GM18502 (cell line): Measurements from ENCODE around the gene PEBP1.
A peak's percentile ranks its signal among the peaks of the same experiment; 100 is the strongest.
"Not testable (repeated sequence)": the region's sequence is repeated elsewhere in the genome, so short reads cannot be mapped to it uniquely, and the experiment has no call there.

ENCODE experiments used
- ATAC-seq: cut with Tn5 transposase; IDR thresholded peaks from one replicate; pipeline ENCODE4 v1.9.1; 2021; ENCODE audit warnings: mild to moderate bottlenecking; ENCODE audit not compliant: unreplicated experiment, poor library complexity

The PEBP1 gene

DNA sequence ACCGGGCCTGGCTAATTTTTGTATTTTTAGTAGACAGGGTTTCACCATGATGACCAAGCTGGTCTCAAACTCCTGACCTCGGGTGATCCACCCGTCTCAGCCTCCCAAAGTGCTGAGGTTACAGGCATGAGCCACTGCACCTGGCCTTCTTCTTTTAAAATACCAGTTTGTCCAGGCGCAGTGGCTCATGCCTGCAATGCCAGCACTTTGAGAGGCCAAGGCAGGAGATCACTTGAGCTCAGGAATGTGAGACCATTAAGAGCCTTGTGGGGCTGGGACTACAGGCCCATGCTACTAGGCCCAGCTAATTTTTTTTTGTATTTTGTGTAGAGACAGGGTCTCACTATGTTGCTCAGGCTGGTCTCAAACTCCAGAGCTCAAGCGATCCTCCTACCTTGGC lies 8.1 kb upstream of the PEBP1 start:
- no peak for ATAC-seq

DNA sequence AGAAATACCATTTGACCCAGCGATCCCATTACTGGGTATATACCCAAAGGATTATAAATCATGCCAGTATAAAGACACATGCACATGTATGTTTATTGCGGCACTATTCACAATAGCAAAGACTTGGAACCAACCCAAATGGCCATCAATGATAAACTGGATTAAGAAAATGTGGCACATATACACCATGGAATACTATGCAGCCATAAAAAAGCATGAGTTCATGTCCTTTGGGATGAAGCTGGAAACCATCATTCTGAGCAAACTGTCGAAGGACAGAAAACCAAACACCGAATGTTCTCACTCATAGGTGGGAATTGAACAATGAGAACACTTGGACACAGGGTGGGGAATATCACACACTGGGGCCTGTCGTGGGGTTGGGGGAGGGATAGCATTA lies 6.5 kb upstream of the PEBP1 start:
- not testable (repeated sequence) for ATAC-seq

DNA sequence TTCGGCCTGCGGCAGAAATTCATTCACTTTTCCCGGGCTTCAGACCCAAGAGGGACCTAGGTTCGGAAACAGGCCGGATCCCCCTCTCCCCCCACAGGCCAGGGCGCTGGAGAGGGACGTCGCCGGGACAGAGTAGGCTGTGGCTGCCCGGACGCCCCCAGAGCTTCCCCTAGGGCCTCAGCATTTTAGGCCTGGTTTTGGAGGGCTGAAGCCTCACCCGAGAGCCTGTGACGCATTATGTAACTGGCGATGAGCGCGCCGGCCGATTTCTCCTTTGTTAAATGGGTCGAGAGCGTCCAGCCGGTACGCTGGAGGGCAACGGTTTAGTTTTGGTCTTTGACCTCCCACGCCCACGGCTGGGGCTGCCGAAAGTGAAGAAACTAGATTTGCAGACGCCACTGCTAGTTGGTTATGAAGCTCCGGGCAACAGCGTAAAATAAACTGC lies 657 bp downstream of the PEBP1 start:
- ATAC-seq, result peak; percentile 35

DNA sequence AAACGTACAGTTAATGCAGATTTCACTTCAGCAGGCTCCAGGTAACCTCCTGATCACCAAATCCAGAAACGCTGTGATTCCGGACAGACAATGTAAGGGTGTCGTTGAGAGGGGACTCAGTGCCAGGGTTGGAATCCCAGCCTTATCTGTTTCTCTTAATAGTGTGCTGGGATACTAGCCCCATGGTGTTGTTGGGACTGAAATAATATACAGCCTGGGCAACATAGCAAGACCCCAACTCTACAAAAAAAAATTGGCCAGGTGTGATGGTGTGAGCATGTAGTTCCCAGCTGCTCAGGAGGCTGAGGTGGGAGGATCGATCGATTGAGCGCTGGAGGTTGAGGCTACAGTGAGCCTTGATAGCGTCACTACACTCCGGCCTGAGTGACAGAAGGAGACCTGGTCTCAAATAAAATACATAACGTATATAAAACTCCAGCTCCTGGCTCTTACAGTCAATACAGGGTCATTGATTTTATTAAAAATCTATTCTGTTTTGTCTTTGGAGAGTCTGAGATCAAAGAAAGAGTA lies 1.3 kb downstream of the PEBP1 start:
- ATAC-seq, result no peak

DNA sequence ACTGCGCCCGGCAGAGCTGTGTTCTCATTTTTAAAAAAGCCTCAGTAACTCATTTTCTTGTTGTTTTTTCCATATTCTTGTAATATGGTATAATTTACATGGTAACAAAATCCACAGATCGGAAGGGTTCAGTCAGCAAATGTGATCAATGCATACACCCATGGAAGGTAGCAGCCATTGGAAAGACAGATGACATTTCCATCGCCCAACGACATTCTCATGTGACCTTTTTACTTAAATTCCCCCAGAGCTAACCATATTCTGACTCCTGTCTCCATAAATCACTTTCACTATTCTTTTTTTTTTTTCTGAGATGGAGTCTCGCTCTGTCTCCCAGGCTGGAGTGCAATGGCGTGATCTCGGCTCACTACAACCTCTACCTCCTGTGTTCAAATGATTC lies 4.9 kb downstream of the PEBP1 start:
- no peak for ATAC-seq

DNA sequence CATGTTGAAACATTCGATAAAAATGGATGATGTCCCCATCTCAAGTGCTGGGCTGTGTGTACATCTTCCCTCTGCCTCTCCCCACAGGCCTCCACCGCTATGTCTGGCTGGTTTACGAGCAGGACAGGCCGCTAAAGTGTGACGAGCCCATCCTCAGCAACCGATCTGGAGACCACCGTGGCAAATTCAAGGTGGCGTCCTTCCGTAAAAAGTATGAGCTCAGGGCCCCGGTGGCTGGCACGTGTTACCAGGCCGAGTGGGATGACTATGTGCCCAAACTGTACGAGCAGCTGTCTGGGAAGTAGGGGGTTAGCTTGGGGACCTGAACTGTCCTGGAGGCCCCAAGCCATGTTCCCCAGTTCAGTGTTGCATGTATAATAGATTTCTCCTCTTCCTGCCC lies 8.6 kb downstream of the PEBP1 start:
- no peak for ATAC-seq

DNA sequence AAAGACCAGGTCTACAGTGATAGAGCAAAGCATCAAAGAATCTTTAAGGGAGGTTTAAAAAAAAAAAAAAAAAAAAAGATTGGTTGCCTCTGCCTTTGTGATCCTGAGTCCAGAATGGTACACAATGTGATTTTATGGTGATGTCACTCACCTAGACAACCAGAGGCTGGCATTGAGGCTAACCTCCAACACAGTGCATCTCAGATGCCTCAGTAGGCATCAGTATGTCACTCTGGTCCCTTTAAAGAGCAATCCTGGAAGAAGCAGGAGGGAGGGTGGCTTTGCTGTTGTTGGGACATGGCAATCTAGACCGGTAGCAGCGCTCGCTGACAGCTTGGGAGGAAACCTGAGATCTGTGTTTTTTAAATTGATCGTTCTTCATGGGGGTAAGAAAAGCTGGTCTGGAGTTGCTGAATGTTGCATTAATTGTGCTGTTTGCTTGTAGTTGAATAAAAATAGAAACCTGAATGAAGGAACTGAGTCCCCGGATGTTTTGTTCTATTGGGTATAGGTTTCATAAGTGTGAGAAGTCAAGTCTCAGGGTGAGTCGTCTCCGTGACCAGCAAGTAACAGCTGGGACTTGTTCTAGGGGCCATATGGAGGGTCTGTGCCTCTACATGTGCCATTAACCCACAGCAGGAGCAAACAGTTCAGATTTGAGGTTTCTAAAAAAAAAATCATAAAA lies 9.3 kb downstream of the PEBP1 start:
- ATAC-seq, result no peak

DNA sequence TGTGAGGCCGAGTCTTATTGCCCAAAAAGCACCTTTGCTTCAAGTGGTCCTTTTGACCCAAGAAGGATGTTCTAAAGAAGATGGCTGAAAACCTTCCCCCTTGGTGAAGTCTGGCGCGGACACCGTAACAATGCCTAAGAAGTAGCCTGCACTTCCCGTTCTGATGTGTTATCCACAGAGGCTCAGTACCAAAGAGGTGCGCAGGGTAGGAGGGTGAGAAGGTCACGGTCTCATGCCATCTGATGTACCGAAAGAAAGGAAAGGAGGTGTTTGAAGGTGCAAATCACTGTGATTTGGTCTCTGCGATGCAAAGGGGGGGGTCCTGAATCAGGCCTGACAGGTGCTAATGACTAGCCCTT lies 9.9 kb downstream of the PEBP1 start:
- ATAC-seq, result no peak

DNA sequence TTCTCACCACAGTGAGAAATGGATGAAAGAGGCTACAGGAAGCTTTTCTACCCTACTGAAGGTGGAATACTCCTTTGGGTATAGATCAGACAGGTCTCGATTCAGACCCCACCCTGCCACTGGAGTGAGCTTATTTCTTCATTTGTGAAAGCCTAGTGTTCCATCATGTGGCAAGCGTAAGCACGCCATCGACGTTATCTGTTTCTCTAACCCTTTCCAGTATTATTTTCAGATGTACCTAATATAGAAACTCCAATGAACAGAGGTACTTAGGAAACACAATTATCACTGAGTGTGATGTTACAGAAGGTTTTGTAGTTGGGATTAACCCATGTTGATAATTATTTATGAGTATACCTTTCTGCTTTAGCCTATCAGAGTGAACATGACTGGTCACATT lies 12.4 kb downstream of the PEBP1 start:
- no peak for ATAC-seq

DNA sequence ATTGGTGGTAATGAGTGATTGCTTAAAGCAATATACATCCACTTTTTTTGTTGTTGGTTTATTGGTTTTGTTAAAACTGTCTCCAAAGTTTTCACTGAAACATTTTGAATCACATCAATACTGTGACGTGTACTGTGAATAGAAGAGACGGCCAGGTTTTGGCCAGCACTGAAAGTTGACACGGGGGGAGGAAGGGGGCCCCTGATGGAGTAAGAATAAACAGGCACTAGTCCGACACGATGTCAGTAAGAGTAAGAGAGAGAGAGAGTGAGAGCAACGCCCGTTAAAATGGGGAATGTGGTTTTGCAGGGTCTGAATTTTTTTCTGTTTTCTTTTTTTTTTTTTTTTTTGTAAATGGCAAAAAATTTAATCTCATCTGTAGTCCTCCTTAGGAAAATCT lies 14.7 kb downstream of the PEBP1 start:
- no peak for ATAC-seq

DNA sequence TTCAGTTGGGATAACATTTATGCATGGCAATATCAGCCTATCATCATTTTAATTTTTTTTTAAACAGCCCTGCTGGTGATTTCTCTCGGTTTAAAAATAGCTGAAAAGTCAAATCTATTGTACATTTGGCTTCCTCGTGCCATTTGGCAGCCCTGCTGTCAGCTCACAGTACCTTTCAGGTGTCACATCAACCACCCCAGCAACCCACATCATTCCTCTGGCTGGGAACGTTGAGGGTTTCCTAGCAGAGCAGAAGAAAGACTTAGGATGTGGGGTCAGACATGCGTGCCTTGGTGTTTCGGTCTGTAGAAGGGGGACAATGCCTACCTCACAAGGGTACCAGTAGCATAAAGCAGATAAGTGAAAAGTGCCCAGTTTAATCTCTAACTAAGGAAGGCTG lies 15.8 kb downstream of the PEBP1 start:
- ATAC-seq, result no peak

DNA sequence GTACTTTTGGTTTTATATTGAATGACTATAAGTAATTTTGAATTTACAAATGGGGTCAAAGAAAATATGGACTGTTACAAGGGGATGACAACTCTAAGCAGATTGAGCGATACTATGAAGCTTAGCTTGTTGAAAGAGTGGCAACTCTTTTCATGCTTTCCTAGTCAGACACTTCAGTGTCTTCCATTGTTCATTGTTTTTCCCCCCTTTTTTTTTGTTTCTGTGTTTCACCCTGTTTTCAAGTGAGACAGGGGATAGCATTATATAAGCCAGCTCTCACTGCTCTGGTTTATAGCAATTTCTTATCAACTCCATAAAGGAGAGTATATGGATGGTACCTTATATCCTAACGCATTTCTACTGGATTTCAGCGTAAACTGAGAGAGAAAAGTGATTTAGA lies 24.6 kb downstream of the PEBP1 start:
- no peak for ATAC-seq

DNA sequence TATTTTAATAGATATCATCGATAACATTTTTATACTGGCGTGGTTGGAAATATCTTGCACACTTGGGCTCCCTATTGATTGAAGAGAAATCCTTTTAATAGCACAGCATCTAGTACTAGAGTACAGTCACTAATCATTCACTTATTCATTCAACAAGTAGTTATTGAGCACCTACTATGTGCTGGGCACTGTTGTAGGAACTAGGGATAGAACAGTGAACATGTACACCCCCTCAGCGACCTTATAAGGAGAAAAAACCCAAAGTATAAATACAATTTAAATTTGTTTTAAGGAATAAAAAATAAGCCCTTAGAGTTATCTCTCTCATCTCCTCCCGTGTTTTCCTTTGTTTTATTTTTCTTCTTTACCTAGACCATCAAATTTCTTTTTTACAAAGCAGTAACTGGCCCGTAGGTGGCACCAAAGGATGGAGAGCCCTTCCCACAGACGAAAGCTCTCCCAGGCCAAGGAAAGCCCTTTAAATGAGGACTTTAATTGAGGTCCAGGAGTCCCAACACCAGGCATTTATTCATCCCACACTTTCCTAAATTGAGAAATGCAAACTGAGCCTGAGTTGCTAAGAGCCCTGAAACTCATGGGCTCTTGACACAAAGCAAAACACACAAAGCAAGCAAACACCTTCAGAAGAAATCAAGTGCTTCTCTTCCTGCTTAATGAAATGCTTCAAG lies 29.0 kb downstream of the PEBP1 start:
- no peak for ATAC-seq

DNA sequence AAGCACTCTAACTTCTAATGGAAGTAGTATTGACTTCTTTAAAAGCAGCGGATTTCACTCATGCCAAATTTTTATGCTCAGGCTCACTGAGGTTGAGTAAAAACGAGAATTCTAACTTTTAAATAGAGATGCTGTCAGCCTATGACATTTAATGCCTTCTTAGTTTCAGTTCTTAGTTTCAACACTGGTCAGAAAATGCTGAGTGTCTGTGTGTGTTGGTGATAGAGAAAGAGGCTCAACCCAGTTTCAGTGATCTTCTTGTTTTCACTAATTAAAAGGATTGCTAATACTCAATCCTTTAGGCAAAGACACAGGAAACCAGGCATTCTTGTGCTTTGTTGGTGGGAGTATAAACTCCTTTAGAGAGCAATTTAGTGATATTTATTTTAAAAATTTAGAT lies 31.0 kb downstream of the PEBP1 start:
- ATAC-seq, result peak; percentile 99

DNA sequence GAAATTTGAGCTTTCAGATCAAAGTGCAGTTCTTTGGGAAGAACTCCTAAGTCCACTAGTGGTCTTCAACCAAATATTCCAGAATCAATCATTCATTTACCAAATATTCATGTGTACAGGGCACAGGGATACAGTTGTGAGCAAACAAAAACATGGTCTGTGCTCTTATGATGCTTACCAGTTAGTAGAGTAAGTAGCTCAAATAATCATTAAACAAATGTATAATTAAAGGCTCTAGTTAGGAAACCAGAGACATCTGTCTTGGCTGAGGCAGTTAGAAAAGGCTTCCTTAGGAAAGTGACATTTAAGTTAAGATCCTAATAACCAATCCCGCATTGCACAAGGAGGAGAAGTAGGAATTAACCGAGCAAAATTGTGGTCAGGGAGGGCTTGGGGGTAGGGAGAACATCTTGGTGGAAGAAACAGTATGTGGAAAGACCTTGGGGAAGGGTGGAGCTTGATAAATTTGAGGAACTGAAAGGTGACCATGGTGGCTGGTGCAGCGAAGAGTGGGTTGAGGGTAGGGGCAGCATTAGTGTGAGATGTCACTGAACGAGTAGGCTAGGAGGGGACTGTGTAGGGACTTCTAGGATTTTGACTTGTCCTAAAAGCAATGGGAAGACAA lies 40.0 kb downstream of the PEBP1 start:
- ATAC-seq, result no peak

DNA sequence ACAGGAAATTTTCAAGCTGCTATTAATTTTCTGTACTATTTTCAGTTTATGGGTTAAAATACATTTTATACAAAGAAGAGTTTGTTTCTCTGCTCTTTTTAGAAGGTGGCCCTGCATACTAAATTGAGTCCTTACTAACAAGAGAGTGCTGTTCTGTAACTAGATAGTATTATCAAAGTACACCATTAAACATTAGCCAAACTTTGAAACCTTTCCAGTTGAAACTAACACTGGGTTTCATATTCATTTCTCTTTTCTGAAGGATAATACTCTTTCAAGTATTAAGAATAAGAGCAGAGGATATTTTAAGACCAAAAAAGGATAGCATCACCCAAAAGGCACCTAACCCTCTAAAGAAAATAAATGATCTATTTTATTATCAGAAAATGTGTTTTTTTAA lies 47.2 kb downstream of the PEBP1 start:
- ATAC-seq, result no peak

DNA sequence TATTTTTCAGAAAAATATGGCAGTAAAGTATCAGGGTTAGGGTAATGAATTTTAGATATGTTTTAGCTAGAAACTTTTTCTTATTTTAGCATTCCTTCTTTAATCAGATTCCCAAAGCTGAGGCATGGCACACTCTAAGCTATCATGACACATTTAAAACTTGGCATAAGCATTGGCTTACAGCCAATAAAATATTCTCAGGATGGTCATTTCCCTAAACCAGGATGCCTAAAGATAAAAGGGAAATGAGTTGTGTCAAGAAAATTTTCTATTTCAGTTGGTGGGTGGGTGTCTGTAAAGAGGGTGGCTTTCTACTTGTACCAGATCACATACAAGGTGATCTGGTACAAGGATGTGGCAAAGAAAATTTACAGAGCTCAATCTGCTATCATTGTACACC lies 47.8 kb downstream of the PEBP1 start:
- no peak for ATAC-seq

DNA sequence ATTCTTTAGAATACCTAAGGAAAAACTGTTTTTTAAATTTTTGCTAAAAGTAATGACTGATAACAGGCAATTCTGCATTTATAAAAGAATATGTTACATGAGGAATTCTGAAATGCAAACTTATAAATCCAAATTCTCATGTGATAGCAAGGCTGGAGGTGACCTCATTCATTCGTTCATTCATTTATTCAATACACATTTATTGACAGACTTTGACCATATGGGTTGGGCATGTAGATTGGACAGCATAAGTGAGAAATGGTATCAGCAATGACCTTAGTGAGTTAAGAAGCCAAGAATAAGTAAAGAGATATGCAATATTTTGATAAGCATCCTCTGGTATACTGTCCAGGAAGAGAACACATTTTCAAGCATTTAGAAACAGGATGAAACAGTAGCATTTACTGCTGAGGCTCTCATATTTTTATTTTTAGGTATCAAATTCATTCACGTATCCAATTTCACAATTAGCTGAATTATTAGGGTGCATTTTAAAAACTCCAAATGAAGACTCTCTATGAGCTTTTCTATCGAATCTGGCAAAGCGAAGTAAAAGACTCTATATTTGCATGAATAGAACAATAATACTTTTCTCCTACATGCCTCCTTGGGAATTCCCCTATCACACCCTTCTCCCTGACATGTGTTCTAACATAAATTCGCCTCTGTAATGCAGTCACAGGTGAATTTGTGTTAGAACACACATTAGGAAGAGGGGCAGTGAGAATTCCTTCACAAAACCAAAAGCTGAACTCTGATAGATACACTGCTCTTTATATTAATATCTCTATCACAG lies 49.9 kb downstream of the PEBP1 start:
- no peak for ATAC-seq

DNA sequence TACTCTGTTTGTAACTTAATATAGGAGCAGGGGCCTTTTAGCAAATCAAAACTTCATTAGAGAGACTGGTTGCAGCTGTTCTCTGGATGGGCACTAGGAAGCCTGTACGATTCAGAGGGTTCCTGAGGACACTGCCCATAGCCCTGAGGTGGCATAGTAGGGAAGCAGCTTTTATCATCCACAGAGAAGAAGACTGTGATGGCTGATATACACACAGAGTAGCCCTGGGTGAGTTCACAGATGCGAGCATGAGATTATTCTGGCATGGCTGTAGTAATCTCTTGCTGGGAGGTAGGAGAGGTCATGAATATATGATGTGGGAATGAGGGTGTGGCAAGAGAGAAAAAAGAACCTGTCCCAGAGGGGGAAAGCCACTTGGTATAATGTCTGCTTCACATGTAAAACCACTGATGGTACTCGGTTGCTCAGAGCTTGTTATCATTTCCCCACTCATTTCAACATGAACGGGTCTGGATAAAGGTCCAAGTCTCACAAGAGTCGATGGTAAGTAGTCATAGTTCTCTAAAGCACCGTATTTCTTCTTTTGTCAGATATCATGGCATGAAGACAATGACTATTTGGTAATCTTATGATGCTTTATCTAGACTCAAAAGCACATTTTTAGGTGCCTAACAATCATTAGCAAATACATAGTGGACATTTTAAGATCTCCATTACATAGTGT lies 52.0 kb downstream of the PEBP1 start:
- ATAC-seq, result no peak

DNA sequence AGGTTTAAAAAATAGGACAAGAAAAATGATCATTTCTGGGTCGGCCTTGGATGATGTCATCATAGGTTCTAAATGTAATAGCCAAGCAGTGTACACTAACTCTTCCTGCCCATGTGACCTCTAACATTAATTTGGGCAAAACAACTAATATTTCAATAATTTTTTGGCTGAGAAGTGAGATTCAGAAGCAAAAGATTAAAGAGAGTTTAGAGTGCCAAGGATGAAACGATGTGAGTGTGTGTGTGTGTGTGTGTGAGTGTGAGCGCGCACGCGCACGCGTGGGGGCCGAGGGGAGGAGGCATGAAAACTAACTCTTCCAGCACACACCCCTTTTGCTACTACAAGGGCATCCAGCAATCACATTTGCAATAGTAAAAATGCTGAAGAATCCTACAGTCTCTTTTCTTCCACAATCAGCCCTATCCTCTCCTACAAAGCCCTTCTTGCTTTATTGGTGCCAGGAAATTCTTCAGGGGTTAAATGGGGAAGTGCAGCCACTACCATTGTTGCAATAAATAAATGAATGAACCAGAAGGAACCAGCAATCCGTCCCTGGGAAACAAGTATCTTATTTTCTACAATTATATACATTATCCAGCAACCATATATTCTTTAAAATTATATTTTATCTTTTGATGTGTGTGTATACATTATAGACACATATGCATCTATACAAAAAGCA lies 52.9 kb downstream of the PEBP1 start:
- ATAC-seq, result no peak
